ENCODE measurements around the gene ZNF367. TPM values are rescaled to one million over a fixed set of nuclear protein-coding genes. Genes with fewer than 3 reads are reported as not detected.

The ZNF367 gene
- polyA plus RNA-seq, 1 of the 3 experiments (the other 2 are of a cell fraction) = 1.5 TPM

DNA sequence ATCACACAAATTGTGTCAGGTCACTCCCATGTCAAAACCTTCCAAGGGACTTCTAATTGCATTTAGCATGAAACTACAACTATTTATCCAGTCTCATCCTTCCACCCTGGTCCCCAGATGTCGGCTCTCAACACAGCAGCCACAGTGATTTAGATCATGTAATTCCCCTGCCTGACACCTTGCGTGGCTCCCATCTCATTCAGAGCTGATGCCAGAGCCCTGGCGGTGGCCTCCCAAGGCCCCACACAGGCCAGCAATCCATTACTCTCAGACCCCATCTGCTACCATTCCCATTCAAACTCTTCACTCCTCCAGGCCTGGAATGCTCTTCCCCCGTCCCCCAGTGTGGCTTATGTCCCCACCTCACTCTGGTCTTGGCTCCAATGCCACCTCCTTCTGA lies 37.0 kb downstream of the ZNF367 start (continued):
- TF ChIP-seq POLR2AphosphoS5 (IDR thresholded peaks at IDR 0.05; ENCODE audit: low read depth, low read length) (no peak), JUND (IDR thresholded peaks at IDR 0.05) (no peak)

DNA sequence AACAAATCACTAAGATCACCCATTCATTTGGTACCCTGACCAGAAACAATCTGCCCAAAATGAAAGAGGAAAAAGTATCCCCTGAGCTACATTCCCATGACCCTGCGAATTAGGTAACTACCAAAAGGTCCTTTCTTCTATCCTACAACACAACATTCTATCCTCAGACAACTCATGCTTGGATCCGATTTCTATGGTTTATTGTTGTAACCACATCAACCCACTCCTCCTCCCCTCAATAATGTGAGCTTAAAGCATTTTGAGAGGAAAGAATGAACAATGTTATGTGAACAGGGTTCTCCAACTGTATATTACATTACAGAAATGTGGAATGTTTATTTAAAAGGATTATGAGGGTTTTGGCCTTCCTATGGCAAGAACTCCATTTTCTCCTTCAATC lies 38.7 kb downstream of the ZNF367 start:
- H3K27ac ChIP-seq (ENCODE audit: low read depth in 2 of 2, low read length in 1 of 2) = peak overlapping the region in 1 of 2 experiments; percentile 93; a peak in 1 of 4 replicates
- H3K36me3 ChIP-seq (replicated peaks in 1 of 2; ENCODE audit: control insufficient read depth in 1 of 2, insufficient read depth in 2 of 2, low read length in 1 of 2) = peaks cover 0 to 11% of the 10 kb centered on the region in 2 experiments
- peaks cover 25% of the 10 kb centered on the region for H3F3A ChIP-seq (replicated peaks; ENCODE audit: insufficient read depth)
- TF ChIP-seq GATA2 (CRISPR knock-in tag; IDR thresholded peaks at IDR 0.05) (no peak), YY1 (IDR thresholded peaks at IDR 0.05; ENCODE audit: low read depth) (no peak), JUND (IDR thresholded peaks at IDR 0.05) (no peak), TAF1 (IDR thresholded peaks at IDR 0.05; ENCODE audit: borderline replicate concordance, low read depth, low read length) (no peak), SIN3A (IDR thresholded peaks at IDR 0.05; ENCODE audit: borderline replicate concordance, low read depth, low read length) (no peak), TCF12 (IDR thresholded peaks at IDR 0.05) (no peak), RCOR1 (IDR thresholded peaks at IDR 0.05; ENCODE audit: low read length) (no peak), FOXM1 (IDR thresholded peaks at IDR 0.05; ENCODE audit: low read depth) (no peak), FOSL2 (IDR thresholded peaks at IDR 0.05; ENCODE audit: borderline replicate concordance, low read depth) (no peak), MXI1 (IDR thresholded peaks at IDR 0.05; ENCODE audit: low read depth, low read length) (no peak), RXRA (IDR thresholded peaks at IDR 0.05; ENCODE audit: borderline replicate concordance, low read depth) (no peak)
- TF ChIP-seq, protein P1, sequence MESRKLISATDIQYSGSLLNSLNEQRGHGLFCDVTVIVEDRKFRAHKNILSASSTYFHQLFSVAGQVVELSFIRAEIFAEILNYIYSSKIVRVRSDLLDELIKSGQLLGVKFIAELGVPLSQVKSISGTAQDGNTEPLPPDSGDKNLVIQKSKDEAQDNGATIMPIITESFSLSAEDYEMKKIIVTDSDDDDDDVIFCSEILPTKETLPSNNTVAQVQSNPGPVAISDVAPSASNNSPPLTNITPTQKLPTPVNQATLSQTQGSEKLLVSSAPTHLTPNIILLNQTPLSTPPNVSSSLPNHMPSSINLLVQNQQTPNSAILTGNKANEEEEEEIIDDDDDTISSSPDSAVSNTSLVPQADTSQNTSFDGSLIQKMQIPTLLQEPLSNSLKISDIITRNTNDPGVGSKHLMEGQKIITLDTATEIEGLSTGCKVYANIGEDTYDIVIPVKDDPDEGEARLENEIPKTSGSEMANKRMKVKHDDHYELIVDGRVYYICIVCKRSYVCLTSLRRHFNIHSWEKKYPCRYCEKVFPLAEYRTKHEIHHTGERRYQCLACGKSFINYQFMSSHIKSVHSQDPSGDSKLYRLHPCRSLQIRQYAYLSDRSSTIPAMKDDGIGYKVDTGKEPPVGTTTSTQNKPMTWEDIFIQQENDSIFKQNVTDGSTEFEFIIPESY (IDR thresholded peaks at IDR 0.05; ENCODE audit: borderline replicate concordance, low read depth) = no peak
- TF ChIP-seq, protein P2, sequence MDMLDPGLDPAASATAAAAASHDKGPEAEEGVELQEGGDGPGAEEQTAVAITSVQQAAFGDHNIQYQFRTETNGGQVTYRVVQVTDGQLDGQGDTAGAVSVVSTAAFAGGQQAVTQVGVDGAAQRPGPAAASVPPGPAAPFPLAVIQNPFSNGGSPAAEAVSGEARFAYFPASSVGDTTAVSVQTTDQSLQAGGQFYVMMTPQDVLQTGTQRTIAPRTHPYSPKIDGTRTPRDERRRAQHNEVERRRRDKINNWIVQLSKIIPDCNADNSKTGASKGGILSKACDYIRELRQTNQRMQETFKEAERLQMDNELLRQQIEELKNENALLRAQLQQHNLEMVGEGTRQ (IDR thresholded peaks at IDR 0.05; ENCODE audit: borderline replicate concordance, low read depth, low read length) = no peak
- TF ChIP-seq, protein P3, sequence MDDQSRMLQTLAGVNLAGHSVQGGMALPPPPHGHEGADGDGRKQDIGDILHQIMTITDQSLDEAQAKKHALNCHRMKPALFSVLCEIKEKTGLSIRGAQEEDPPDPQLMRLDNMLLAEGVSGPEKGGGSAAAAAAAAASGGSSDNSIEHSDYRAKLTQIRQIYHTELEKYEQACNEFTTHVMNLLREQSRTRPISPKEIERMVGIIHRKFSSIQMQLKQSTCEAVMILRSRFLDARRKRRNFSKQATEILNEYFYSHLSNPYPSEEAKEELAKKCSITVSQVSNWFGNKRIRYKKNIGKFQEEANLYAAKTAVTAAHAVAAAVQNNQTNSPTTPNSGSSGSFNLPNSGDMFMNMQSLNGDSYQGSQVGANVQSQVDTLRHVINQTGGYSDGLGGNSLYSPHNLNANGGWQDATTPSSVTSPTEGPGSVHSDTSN (IDR thresholded peaks at IDR 0.05) = no peak
- TF ChIP-seq, protein P4, sequence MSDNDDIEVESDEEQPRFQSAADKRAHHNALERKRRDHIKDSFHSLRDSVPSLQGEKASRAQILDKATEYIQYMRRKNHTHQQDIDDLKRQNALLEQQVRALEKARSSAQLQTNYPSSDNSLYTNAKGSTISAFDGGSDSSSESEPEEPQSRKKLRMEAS (IDR thresholded peaks at IDR 0.05; ENCODE audit: low read depth) = no peak
- ChIA-PET POLR2A (interaction anchor here (0.9 kb wide), 1 partner anchor 35 kb away, joined by 3 read pairs; no protein-coding TSS in a partner anchor), CTCF (interaction anchor here (1.8 kb wide), 1 partner anchor 52 kb away, joined by 4 read pairs; no protein-coding TSS in a partner anchor)
- no peak for DNase-seq
- no peaks in the 10 kb centered on the region for H3K9me3 ChIP-seq
- H3K4me2 ChIP-seq = no peak overlapping the region
- H3K4me1 ChIP-seq (ENCODE audit: control insufficient read depth in 1 of 2, insufficient read depth in 2 of 2, low read depth in 1 of 2, low read length in 1 of 2) = peaks cover 21 to 23% of the 10 kb centered on the region in 2 experiments
- H3K9ac ChIP-seq = no peak overlapping the region
- peaks cover 86% of the 10 kb centered on the region for H3K79me2 ChIP-seq (ENCODE audit: insufficient read depth)
- no peak overlapping the region for H2AFZ ChIP-seq (ENCODE audit: low read depth)
- peaks cover 10% of the 10 kb centered on the region for H4K20me1 ChIP-seq (ENCODE audit: insufficient read depth)
- no peak overlapping the region for H3K4me3 ChIP-seq (ENCODE audit: low read depth in 2 of 2, low read length in 1 of 2)
- 90% methylated on average over 2 of the region's 2 CpGs for WGBS (ENCODE audit: low lambda C conversion rate)
- no peaks in the 10 kb centered on the region for H3K27me3 ChIP-seq (ENCODE audit: insufficient read depth)
- no peaks in the 10 kb centered on the region for H3K9me2 ChIP-seq
